ENCODE measurements around the gene AGFG2. TPM values are rescaled to one million over a fixed set of nuclear protein-coding genes. Genes with fewer than 3 reads are reported as not detected.

AGFG2 gene
- total and polyA plus RNA-seq, 2 of the 13 experiments (the other 11 are each of a cell fraction or from before 2014, with no cell fraction given), result 125 to 132 TPM

GRCh38 chr7:100546129-100546925 lies 7.3 kb downstream of the AGFG2 start (continued):
- TF ChIP-seq, protein P1, sequence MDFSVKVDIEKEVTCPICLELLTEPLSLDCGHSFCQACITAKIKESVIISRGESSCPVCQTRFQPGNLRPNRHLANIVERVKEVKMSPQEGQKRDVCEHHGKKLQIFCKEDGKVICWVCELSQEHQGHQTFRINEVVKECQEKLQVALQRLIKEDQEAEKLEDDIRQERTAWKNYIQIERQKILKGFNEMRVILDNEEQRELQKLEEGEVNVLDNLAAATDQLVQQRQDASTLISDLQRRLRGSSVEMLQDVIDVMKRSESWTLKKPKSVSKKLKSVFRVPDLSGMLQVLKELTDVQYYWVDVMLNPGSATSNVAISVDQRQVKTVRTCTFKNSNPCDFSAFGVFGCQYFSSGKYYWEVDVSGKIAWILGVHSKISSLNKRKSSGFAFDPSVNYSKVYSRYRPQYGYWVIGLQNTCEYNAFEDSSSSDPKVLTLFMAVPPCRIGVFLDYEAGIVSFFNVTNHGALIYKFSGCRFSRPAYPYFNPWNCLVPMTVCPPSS (IDR thresholded peaks at IDR 0.05), result no peak
- TF ChIP-seq ZNF33A (CRISPR knock-in tag; IDR thresholded peaks at IDR 0.05; ENCODE audit: borderline replicate concordance) (no peak), HNRNPL (IDR thresholded peaks at IDR 0.05; ENCODE audit: low read depth, low read length) (no peak), ZNF136 (CRISPR knock-in tag; IDR thresholded peaks at IDR 0.05; ENCODE audit: low read depth) (no peak), MBNL3 (CRISPR knock-in tag; conservative IDR thresholded peaks at IDR 0.05) (no peak), ZNF766 (CRISPR knock-in tag; IDR thresholded peaks at IDR 0.05; ENCODE audit: borderline replicate concordance) (no peak), ZNF432 (CRISPR knock-in tag; IDR thresholded peaks at IDR 0.05; ENCODE audit: borderline replicate concordance) (no peak), ARNT2 (CRISPR knock-in tag; IDR thresholded peaks at IDR 0.05; ENCODE audit: low read depth) (no peak), SMARCE1 (IDR thresholded peaks at IDR 0.05; ENCODE audit: borderline replicate concordance) (no peak), HNF4G (IDR thresholded peaks at IDR 0.05; ENCODE audit: borderline replicate concordance, low read depth, low read length) (no peak), HNF4G (CRISPR knock-in tag; IDR thresholded peaks at IDR 0.05; ENCODE audit: borderline replicate concordance, low read depth) (no peak), ZNF761 (CRISPR knock-in tag; conservative IDR thresholded peaks at IDR 0.05) (no peak), BATF2 (CRISPR knock-in tag; IDR thresholded peaks at IDR 0.05) (no peak), WIZ (CRISPR knock-in tag; IDR thresholded peaks at IDR 0.05) (no peak), ZNF234 (CRISPR knock-in tag; conservative IDR thresholded peaks at IDR 0.05) (no peak), CC2D1A (CRISPR knock-in tag; IDR thresholded peaks at IDR 0.05) (no peak), CBX5 (CRISPR knock-in tag; IDR thresholded peaks at IDR 0.05; ENCODE audit: borderline replicate concordance) (no peak), SMYD3 (CRISPR knock-in tag; IDR thresholded peaks at IDR 0.05) (no peak), ZNF251 (CRISPR knock-in tag; IDR thresholded peaks at IDR 0.05) (no peak), KLF9 (CRISPR knock-in tag; IDR thresholded peaks at IDR 0.05; ENCODE audit: low read depth) (0 out of 2 replicates have a peak, but pooled peaks have one; percentile 5), MEIS1 (CRISPR knock-in tag; IDR thresholded peaks at IDR 0.05; ENCODE audit: borderline replicate concordance) (no peak), BRF2 (CRISPR knock-in tag; IDR thresholded peaks at IDR 0.05) (no peak; the same call in 1 of the 2 replicates), CREB1 (IDR thresholded peaks at IDR 0.05) (no peak), CREB1 (CRISPR knock-in tag; IDR thresholded peaks at IDR 0.05) (no peak), ZNF644 (CRISPR knock-in tag; IDR thresholded peaks at IDR 0.05; ENCODE audit: low read depth) (no peak), PPARG (CRISPR knock-in tag; conservative IDR thresholded peaks at IDR 0.05) (peak; percentile 74)
